GM12878 (cell line): ENCODE data around the gene VPS26A. TPM values are rescaled to one million over a fixed set of nuclear protein-coding genes. Genes with fewer than 3 reads are reported as not detected.

Source experiments
- ATAC-seq: fragments of 200-7000 bp; cut with Tn5 transposase; 3 replicates; pipeline ENCODE4 v1.9.1; 2020; ENCODE audit warnings: mild to moderate bottlenecking, moderate library complexity
- BruUV-seq: library from RNA; stranded (reverse); fragments of 400-500 nt; replicated peaks from 2 replicates; lab custom pipeline; 2021; lab: Mats Ljungman, UMichigan
- CTCF ChIA-PET: fragments of 300-600 bp; sonication (Branson Sonifier 250); formaldehyde crosslinking; extraction: SDS; loops from one replicate; lab custom pipeline; 2021; ENCODE audit warnings: inconsistent platforms; lab: Yijun Ruan, JAX
- POLR2A ChIA-PET: fragments of 350-600 bp; formaldehyde crosslinking; extraction: SDS; loops from one replicate; lab custom pipeline; 2021; ENCODE audit warnings: inconsistent platforms; lab: Charles Lee
- RAD21 ChIA-PET: fragments of 300-600 bp; sonication (Branson Sonifier 250); formaldehyde crosslinking; loops from one replicate; lab custom pipeline; 2023; ENCODE audit warnings: antibody characterized with exemption; ENCODE audit not compliant: unreplicated experiment; lab: Charles Lee
- SMC1A ChIA-PET: fragments of 300-600 bp; sonication (Branson Sonifier 250); formaldehyde crosslinking; loops from one replicate; lab custom pipeline; 2023; ENCODE audit not compliant: unreplicated experiment, uncharacterized antibody; lab: Charles Lee
- DNase-seq: peaks from one replicate; pipeline ENCODE4 v3.0.0-alpha.2; 2011; ENCODE audit warnings: low read depth, low spot score
- FAIRE-seq: peaks from 3 replicates; lab custom pipeline; 2011; peaks lifted over from hg19 to GRCh38; lab: Jason Lieb, UNC
- H2AFZ ChIP-seq: 2 replicates; pipeline ENCODE4 v1.6.0; 2011; ENCODE audit warnings: low read depth, low read length, control low read depth; ENCODE audit not compliant: control insufficient read depth
- H3K27ac ChIP-seq: 2 replicates; pipeline ENCODE4 v1.5.1; 2011; ENCODE audit warnings: control low read depth; ENCODE audit not compliant: control insufficient read depth, insufficient read depth
- H3K27me3 ChIP-seq, 2 experiments: replicated peaks in 1 of 2; 2 replicates each; pipeline versions ENCODE4 v1.6.0 to v1.6.1; 2011; ENCODE audit warnings: low read length in 1 of 2; ENCODE audit not compliant: control insufficient read depth in 2 of 2, insufficient read depth in 2 of 2
- H3K36me3 ChIP-seq, 2 experiments: 2 replicates each; pipeline ENCODE4 v1.5.1; 2011; ENCODE audit warnings: low read length in 1 of 2; ENCODE audit not compliant: control insufficient read depth in 2 of 2, insufficient read depth in 2 of 2
- H3K4me1 ChIP-seq: 2 replicates; pipeline ENCODE4 v1.6.1; 2011; ENCODE audit warnings: mild to moderate bottlenecking, low read length, moderate library complexity, mixed read lengths; ENCODE audit not compliant: control insufficient read depth, insufficient read depth
- H3K4me2 ChIP-seq: 2 replicates; pipeline ENCODE4 v1.6.0; 2011; ENCODE audit warnings: control low read depth; ENCODE audit not compliant: control insufficient read depth, insufficient read depth
- H3K4me3 ChIP-seq: fragments of 200-600 bp; sonication (generic); 2 replicates; pipeline ENCODE4 v1.5.1; 2016
- H3K79me2 ChIP-seq: 2 replicates; pipeline ENCODE4 v1.6.0; 2011; ENCODE audit warnings: low read length; ENCODE audit not compliant: control insufficient read depth, insufficient read depth
- H3K9ac ChIP-seq: 2 replicates; pipeline ENCODE4 v1.8.0; 2011; ENCODE audit warnings: low read length, control low read depth, mixed read lengths; ENCODE audit not compliant: control insufficient read depth, insufficient read depth
- H3K9me3 ChIP-seq: replicated peaks from 3 replicates; pipeline ENCODE4 v1.5.1; 2011; ENCODE audit warnings: mild to moderate bottlenecking, low read length; ENCODE audit not compliant: control insufficient read depth, insufficient read depth
- H4K20me1 ChIP-seq: 2 replicates; pipeline ENCODE4 v1.6.0; 2011; ENCODE audit not compliant: control insufficient read depth, insufficient read depth
- CREM ChIP-seq: IDR thresholded peaks from 2 replicates; pipeline ENCODE4 v1.6.1; 2014; ENCODE audit warnings: antibody characterized with exemption, low read depth
- MYC ChIP-seq: IDR thresholded peaks from 2 replicates; pipeline ENCODE4 v1.6.1; 2011; ENCODE audit warnings: mild to moderate bottlenecking, low read length, moderate library complexity, inconsistent platforms; ENCODE audit not compliant: insufficient read depth, insufficient replicate concordance, insufficient read length, severe bottlenecking
- NKRF ChIP-seq: fragments of 450-650 bp; conservative IDR thresholded peaks from 2 replicates; pipeline ENCODE4 v1.6.1; 2017; ENCODE audit warnings: mild to moderate bottlenecking, moderate library complexity
- PAX5 ChIP-seq: IDR thresholded peaks from 2 replicates; pipeline ENCODE4 v1.6.1; 2011; ENCODE audit warnings: low read depth, low read length, borderline replicate concordance
- ZNF217 ChIP-seq: fragments of 450-650 bp; IDR thresholded peaks from 2 replicates; pipeline ENCODE4 v1.6.1; 2017; ENCODE audit warnings: antibody characterized with exemption, mild to moderate bottlenecking
- ZNF622 ChIP-seq: fragments of 450-650 bp; IDR thresholded peaks from 2 replicates; pipeline ENCODE4 v1.6.1; 2017; ENCODE audit warnings: mild to moderate bottlenecking, inconsistent platforms
- WGBS: methylation state at CpG from one replicate; pipeline ENCODE4 v1.1.6; 2016; ENCODE audit warnings: low lambda C conversion rate; ENCODE audit not compliant: insufficient replicate concordance, insufficient coverage; ENCODE audit errors: missing lambda C conversion rate; 5-methylcytosine and 5-hydroxymethylcytosine counted together
- in situ Hi-C: fragments of 300-500 bp; cut with MboI; formaldehyde crosslinking; loops from 9 replicates; pipeline ENCODE4 v1.14.3; 2018; ENCODE audit warnings: mixed read lengths
- intact Hi-C: fragments of 100-400 bp; cut with micrococcal nuclease; formaldehyde crosslinking; loops from one replicate; pipeline ENCODE4 v1.14.2; 2022; ENCODE audit not compliant: unreplicated experiment
- polyA plus RNA-seq, 11 experiments: library from polyadenylated mRNA; depleted of rRNA in 4 of 11; unstranded in 6 of 11; stranded (reverse) in 5 of 11; fragments of >200 nt; fragmentation: Nextera tagmentation in 4 of 11; fragmentation: Illumina TruSeq in 1 of 11; extraction: Ambion mirVana in 4 of 11; extraction: Trizol in 1 of 11; gene quantifications; 1 replicate in 1 of 11; 2 replicates in 10 of 11; pipeline versions ENCODE4 v1.2.1 to v1.2.3, GENCODE V29; 2011 to 2016; ENCODE audit warnings: inconsistent platforms in 2 of 11, missing spikeins in 2 of 11, low read depth in 1 of 11
- total RNA-seq, 4 experiments: library from RNA; depleted of rRNA in 3 of 4; stranded (reverse); fragments of >200 nt in 3 of 4; fragmentation: Illumina TruSeq in 1 of 4; extraction: Trizol in 1 of 4; gene quantifications; 2 replicates each; pipeline versions ENCODE4 v1.2.1 to v1.2.3, GENCODE V29; 2013 to 2021
- TF ChIP-seq, protein P1 (sequence below): fragments of 450-650 bp; IDR thresholded peaks from 2 replicates; pipeline ENCODE4 v1.6.1; 2017; ENCODE audit warnings: mild to moderate bottlenecking, moderate library complexity

Gene VPS26A
- total and polyA plus RNA-seq, 10 of the 15 experiments (the other 5 are each of a cell fraction or from before 2014, with no cell fraction given) = 16.8 to 72.3 (median 26.8) TPM

DNA sequence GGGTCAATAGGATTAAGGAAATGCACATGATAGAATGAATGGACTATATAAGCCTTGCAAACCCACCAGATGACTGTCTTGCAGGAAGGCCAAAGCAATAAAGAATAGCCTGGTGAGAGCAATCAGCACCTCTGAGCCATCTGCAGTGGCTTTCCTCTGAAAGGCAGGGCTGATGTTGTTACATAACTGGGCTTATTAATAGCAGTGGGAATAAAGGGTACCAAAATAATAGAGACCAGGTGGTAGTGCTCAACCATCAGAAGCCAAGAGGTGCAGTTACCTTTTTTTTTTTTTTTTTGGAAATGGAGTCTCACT lies 16.8 kb upstream of the VPS26A start:
- RAD21 ChIA-PET = interaction anchor here (3.5 kb wide), 1 partner anchor 102 kb away, joined by 22 read pairs; no protein-coding TSS in a partner anchor
- H3K9ac ChIP-seq = no peak overlapping the region
- SMC1A ChIA-PET = interaction anchor here (0.7 to 2.6 kb wide), 2 partner anchors 12 to 178 kb away, joined by 3 to 9 read pairs; no protein-coding TSS in a partner anchor
- peaks cover 3% of the 10 kb centered on the region; the same call in 1 of the 2 replicates for H4K20me1 ChIP-seq
- POLR2A ChIA-PET = interaction anchor here (0.7 kb wide), 1 partner anchor 43 kb away, joined by 6 read pairs; no protein-coding TSS in a partner anchor
- BruUV-seq = no TSS peak
- CTCF ChIA-PET = interaction anchor here (0.7 to 4.2 kb wide), 4 partner anchors 12 to 316 kb away, joined by 3 to 23 read pairs (median 3); no protein-coding TSS in a partner anchor
- no peaks in the 10 kb centered on the region for H3K4me1 ChIP-seq
- no peak overlapping the region for H3K4me3 ChIP-seq
- DNase-seq = no peak
- H3K27me3 ChIP-seq = no peaks in the 10 kb centered on the region
- H3K79me2 ChIP-seq = peaks cover 6% of the 10 kb centered on the region
- in situ Hi-C loops = no loop called here
- no peak for TF ChIP-seq NKRF
- intact Hi-C loops = no loop called here
- FAIRE-seq = no peak
- peaks cover 6 to 22% of the 10 kb centered on the region in 2 experiments for H3K36me3 ChIP-seq
- no peak overlapping the region for H3K4me2 ChIP-seq
- ATAC-seq = peak; percentile 26
- no peak overlapping the region for H2AFZ ChIP-seq
- no peaks in the 10 kb centered on the region for H3K9me3 ChIP-seq
- no peak overlapping the region for H3K27ac ChIP-seq

DNA sequence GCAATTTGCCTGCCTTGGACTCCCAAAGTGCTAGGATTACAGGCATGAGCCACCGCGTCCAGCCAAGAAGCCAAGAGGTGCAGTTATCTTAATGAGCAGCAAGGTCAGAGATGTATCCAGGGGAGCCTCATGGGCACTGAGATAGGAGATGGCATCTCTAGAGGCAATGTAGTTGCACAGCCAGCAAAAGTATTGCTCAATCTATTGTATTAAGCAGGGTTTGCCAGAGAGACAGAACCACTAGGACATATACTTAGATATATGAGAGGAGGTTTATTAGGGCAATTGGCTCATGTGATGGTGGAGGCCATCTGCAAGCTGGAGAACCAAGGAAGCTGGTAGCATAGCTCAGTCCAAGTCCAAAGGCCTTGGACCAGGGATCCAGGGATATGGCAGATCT lies 16.3 kb upstream of the VPS26A start:
- Histone ChIP-seq H3K27me3 (no peaks in the 10 kb centered on the region), H4K20me1 (0 out of 2 replicates have a peak, but pooled peaks cover 2% of the 10 kb centered on the region), H3K27ac (no peak overlapping the region), H3K9ac (no peak overlapping the region), H3K79me2 (no peaks in the 10 kb centered on the region; the same call in 1 of the 2 replicates), H3K36me3 (peaks cover 4 to 17% of the 10 kb centered on the region in 2 experiments; a peak in 3 of 4 replicates), H3K4me1 (no peaks in the 10 kb centered on the region), H3K4me3 (no peak overlapping the region), H3K9me3 (no peaks in the 10 kb centered on the region), H2AFZ (no peak overlapping the region), H3K4me2 (no peak overlapping the region)
- DNase-seq = no peak
- POLR2A ChIA-PET = interaction anchor here (0.7 kb wide), 1 partner anchor 44 kb away, joined by 6 read pairs; no protein-coding TSS in a partner anchor
- in situ Hi-C loops (no loop called here), intact Hi-C loops (no loop called here)
- ATAC-seq = no peak
- RAD21 ChIA-PET = interaction anchor here (0.7 to 3.5 kb wide), 2 partner anchors 102 to 845 kb away, joined by 3 to 22 read pairs; no protein-coding TSS in a partner anchor
- no peak for FAIRE-seq
- 100% methylated on average over 2 of the region's 2 CpGs for WGBS
- BruUV-seq = no TSS peak
- SMC1A ChIA-PET = interaction anchor here (1.0 kb wide), 1 partner anchor 103 kb away, joined by 3 read pairs; no protein-coding TSS in a partner anchor
- CTCF ChIA-PET = interaction anchor here (0.7 to 1.6 kb wide), 2 partner anchors 12 to 316 kb away, joined by 3 read pairs; no protein-coding TSS in a partner anchor
- no peak for TF ChIP-seq CREM
- TF ChIP-seq PAX5 = no peak
- no peak for TF ChIP-seq ZNF622
- TF ChIP-seq ZNF217 = no peak
- TF ChIP-seq MYC = no peak
- TF ChIP-seq, protein P1, sequence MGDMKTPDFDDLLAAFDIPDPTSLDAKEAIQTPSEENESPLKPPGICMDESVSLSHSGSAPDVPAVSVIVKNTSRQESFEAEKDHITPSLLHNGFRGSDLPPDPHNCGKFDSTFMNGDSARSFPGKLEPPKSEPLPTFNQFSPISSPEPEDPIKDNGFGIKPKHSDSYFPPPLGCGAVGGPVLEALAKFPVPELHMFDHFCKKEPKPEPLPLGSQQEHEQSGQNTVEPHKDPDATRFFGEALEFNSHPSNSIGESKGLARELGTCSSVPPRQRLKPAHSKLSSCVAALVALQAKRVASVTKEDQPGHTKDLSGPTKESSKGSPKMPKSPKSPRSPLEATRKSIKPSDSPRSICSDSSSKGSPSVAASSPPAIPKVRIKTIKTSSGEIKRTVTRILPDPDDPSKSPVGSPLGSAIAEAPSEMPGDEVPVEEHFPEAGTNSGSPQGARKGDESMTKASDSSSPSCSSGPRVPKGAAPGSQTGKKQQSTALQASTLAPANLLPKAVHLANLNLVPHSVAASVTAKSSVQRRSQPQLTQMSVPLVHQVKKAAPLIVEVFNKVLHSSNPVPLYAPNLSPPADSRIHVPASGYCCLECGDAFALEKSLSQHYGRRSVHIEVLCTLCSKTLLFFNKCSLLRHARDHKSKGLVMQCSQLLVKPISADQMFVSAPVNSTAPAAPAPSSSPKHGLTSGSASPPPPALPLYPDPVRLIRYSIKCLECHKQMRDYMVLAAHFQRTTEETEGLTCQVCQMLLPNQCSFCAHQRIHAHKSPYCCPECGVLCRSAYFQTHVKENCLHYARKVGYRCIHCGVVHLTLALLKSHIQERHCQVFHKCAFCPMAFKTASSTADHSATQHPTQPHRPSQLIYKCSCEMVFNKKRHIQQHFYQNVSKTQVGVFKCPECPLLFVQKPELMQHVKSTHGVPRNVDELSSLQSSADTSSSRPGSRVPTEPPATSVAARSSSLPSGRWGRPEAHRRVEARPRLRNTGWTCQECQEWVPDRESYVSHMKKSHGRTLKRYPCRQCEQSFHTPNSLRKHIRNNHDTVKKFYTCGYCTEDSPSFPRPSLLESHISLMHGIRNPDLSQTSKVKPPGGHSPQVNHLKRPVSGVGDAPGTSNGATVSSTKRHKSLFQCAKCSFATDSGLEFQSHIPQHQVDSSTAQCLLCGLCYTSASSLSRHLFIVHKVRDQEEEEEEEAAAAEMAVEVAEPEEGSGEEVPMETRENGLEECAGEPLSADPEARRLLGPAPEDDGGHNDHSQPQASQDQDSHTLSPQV = no peak
